AG04450 (cell line): ENCODE measurements around the gene RMI2. TPM values are rescaled to one million over a fixed set of nuclear protein-coding genes. Genes with fewer than 3 reads are reported as not detected.

Source experiments
- CTCF ChIA-PET: fragments of 300-600, 350-600 bp; formaldehyde crosslinking; extraction: SDS; loops from one replicate; lab custom pipeline; 2022; ENCODE audit warnings: antibody characterized with exemption, inconsistent platforms; lab: Charles Lee
- POLR2A ChIA-PET: fragments of 350-600 bp; formaldehyde crosslinking; extraction: SDS; loops from one replicate; lab custom pipeline; 2021; ENCODE audit warnings: antibody characterized with exemption, inconsistent platforms; lab: Yijun Ruan, JAX
- DNase-seq: peaks from one replicate; pipeline ENCODE4 v3.0.0-alpha.2; 2011; ENCODE audit warnings: low read depth, low spot score
- H3K27ac ChIP-seq: one replicate; pipeline ENCODE4 v1.5.1; 2012; ENCODE audit warnings: low read depth, low read length, control low read depth
- H3K27me3 ChIP-seq: one replicate; pipeline ENCODE4 v1.6.0; 2012; ENCODE audit warnings: low read length; ENCODE audit not compliant: control insufficient read depth, insufficient read depth
- H3K4me3 ChIP-seq: 2 replicates; pipeline ENCODE4 v1.5.1; 2011; ENCODE audit warnings: mild to moderate bottlenecking, low read depth, low read length, control low read depth
- H3K9me3 ChIP-seq: 2 replicates; pipeline ENCODE4 v1.5.1; 2012; ENCODE audit warnings: low read length; ENCODE audit not compliant: control insufficient read depth, insufficient read depth
- polyA plus RNA-seq: library from polyadenylated mRNA; depleted of rRNA; stranded (reverse); fragments of >200 nt; gene quantifications from 2 replicates; pipeline ENCODE4 v1.2.3, GENCODE V29; 2011
- TF ChIP-seq, protein P1 (sequence below): IDR thresholded peaks from 2 replicates; pipeline ENCODE4 v1.5.1; 2011; ENCODE audit warnings: low read depth, low read length, control low read depth, inconsistent platforms

The RMI2 gene
- polyA plus RNA-seq, 1 experiment, result 4.7 TPM

DNA sequence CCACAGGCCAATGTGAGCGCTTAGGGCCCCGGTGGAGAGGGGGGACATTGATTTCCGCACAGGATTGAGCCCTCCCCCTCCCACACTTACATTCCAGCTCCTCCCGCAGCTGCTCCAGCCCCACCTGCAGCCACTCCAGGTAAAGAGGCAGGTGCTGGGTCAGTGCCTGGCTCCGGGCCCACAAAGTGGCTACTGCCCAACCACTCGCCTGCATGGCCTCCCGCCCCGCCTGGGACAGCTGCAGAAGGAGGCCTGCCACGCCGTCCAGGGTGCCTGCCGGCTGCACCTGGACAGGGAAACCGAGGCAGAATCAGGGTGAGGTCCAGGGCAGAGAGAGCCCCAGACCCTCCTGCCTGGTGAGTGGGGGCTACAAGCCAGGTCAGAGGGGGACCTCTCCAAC is 46.3 kb downstream of the RMI2 start:
- Histone ChIP-seq H3K27me3 (peaks cover 7% of the 10 kb centered on the region), H3K9me3 (no peaks in the 10 kb centered on the region), H3K27ac (no peak overlapping the region), H3K4me3 (no peak overlapping the region)
- ChIA-PET CTCF (interaction anchor here (0.6 to 1.4 kb wide), 2 partner anchors 195 to 322 kb away, joined by 3 to 4 read pairs; no protein-coding TSS in a partner anchor), POLR2A (no interaction called here)
- TF ChIP-seq, protein P1, sequence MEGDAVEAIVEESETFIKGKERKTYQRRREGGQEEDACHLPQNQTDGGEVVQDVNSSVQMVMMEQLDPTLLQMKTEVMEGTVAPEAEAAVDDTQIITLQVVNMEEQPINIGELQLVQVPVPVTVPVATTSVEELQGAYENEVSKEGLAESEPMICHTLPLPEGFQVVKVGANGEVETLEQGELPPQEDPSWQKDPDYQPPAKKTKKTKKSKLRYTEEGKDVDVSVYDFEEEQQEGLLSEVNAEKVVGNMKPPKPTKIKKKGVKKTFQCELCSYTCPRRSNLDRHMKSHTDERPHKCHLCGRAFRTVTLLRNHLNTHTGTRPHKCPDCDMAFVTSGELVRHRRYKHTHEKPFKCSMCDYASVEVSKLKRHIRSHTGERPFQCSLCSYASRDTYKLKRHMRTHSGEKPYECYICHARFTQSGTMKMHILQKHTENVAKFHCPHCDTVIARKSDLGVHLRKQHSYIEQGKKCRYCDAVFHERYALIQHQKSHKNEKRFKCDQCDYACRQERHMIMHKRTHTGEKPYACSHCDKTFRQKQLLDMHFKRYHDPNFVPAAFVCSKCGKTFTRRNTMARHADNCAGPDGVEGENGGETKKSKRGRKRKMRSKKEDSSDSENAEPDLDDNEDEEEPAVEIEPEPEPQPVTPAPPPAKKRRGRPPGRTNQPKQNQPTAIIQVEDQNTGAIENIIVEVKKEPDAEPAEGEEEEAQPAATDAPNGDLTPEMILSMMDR, result no peak
- DNase-seq, result no peak

DNA sequence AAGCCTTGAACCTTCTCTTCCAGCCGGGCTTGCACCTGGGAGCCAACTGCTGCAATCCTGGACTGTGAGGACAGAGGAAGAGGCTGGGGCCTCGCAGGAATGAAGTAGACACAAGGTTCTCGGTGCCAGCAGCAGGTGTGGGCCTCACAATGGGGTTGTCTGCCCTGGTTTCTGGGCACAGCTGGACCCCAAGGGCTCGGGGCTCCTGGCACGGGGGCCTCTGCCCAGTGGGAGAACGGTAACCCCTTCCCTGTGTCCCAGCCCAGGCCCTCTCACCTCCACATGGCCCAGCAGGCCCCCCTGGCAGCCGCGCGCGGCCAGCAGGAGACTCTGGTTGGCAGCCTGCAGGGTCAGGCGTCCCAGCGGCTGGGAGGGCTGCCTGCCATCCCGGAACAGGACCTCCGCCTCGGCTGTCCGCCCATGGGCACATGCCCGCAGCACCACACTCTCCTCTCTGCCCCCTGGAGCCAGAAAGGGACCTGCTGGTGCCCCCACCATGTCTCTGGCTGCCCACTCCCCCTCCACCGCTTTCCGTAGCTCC is 46.9 kb downstream of the RMI2 start:
- no peaks in the 10 kb centered on the region for H3K9me3 ChIP-seq
- DNase-seq, result no peak
- TF ChIP-seq, protein P1, result no peak
- CTCF ChIA-PET, result interaction anchor here (0.6 kb wide), 1 partner anchor 196 kb away, joined by 3 read pairs; no protein-coding TSS in a partner anchor
- POLR2A ChIA-PET, result no interaction called here
- peaks cover 6% of the 10 kb centered on the region for H3K27me3 ChIP-seq
- H3K27ac ChIP-seq, result no peak overlapping the region
- no peak overlapping the region for H3K4me3 ChIP-seq

DNA sequence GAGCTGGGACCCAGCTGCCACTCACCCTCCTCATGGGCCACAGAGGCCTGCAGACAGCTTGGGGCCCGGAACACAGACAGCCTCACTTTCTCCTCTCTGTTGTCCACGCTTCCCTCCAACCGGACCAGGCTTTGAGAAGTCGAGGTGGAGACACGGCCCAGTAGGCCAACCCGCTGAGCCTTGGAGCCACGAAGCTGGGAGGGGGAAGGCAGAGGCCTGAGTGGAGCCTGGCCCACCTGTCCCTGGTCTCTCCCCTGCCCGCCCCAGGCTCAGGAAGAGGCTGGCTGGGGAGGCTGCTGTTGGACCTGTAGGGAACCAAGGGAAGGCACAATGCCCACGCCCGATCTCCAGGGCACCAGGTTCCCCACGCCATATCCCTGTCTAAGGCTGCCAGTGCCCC is 48.1 kb downstream of the RMI2 start:
- H3K9me3 ChIP-seq, result no peaks in the 10 kb centered on the region
- CTCF ChIA-PET, result interaction anchor here (0.8 to 6.4 kb wide), 2 partner anchors 14 to 321 kb away, joined by 4 to 51 read pairs; no protein-coding TSS in a partner anchor
- no peak for DNase-seq
- peaks cover 3% of the 10 kb centered on the region for H3K27me3 ChIP-seq
- POLR2A ChIA-PET, result no interaction called here
- no peak overlapping the region for H3K27ac ChIP-seq
- H3K4me3 ChIP-seq, result no peak overlapping the region
- TF ChIP-seq, protein P1, result no peak

DNA sequence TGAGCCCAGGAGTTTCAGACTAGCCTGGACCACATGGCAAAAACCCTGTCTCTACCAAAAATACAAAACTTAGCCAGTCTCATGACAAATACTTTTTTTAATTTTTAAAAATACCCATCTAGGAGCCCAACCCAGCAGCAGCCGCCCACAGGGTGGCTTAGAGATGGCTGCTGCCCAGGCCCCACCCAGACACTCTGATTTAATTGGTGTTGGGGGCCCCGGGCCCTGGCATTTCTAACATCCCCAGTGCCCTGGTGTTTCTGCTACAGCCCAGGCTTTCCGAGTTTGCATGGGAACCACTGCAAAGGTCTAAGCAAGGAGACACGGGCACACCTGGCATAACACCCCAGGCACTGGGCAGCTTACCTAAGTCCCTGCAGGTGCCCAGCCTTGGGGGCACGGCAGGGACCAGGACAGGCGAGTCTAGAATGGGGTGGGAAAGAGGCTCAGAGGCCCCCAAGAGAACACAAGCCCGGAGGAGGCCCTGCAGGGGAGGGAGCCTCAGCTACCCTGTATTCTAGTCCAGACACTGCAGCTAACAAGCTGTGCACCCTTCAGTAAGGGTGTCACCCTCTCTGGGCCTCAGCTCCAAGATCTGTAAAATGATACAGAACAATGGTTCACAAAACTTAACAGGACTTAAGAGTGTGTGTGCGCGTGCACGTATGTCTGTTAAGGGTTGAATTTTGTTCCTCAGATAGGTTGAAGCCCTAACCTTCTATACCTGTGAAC is 48.8 kb downstream of the RMI2 start:
- POLR2A ChIA-PET, result no interaction called here

More for the DNA sequence above, 48.8 kb downstream of the RMI2 start:
- Histone ChIP-seq H3K27me3 (peaks cover 3% of the 10 kb centered on the region), H3K9me3 (no peaks in the 10 kb centered on the region), H3K27ac (no peak overlapping the region), H3K4me3 (no peak overlapping the region)
- DNase-seq, result no peak
- CTCF ChIA-PET, result interaction anchor here (0.5 to 6.4 kb wide), 5 partner anchors 13 to 574 kb away, joined by 3 to 51 read pairs (median 4); no protein-coding TSS in a partner anchor
- TF ChIP-seq, protein P1, result no peak
